HepG2 (cell line): Measurements from ENCODE around the gene KCNRG. TPM values are rescaled to one million over a fixed set of nuclear protein-coding genes. Genes with fewer than 3 reads are reported as not detected.

Experiments
- CENPT ChIP-seq: sonication (generic); formaldehyde crosslinking; IDR thresholded peaks from 2 replicates; pipeline ENCODE4 v1.8.0; 2022; ENCODE audit warnings: low read depth, mild to moderate bottlenecking, moderate library complexity, missing genetic modification reagents
- ELK4 ChIP-seq: sonication (generic); formaldehyde crosslinking; IDR thresholded peaks from 2 replicates; pipeline ENCODE4 v1.9.0; 2021; ENCODE audit warnings: missing genetic modification reagents, borderline replicate concordance
- FOXJ3 ChIP-seq: sonication (generic); formaldehyde crosslinking; IDR thresholded peaks from 2 replicates; pipeline ENCODE4 v1.4.0; 2020; ENCODE audit warnings: missing genetic modification reagents, mild to moderate bottlenecking, borderline replicate concordance
- KDM3A ChIP-seq: IDR thresholded peaks from 2 replicates; pipeline ENCODE4 v1.6.1; 2018; ENCODE audit warnings: low read depth, missing compliant biosample characterization
- MLXIP ChIP-seq: sonication (generic); formaldehyde crosslinking; IDR thresholded peaks from 2 replicates; pipeline ENCODE4 v1.9.0; 2021; ENCODE audit warnings: missing genetic modification reagents, borderline replicate concordance
- MXD3 ChIP-seq: IDR thresholded peaks from 2 replicates; pipeline ENCODE4 v1.6.1; 2016; ENCODE audit warnings: mild to moderate bottlenecking, missing biosample characterization, missing genetic modification reagents
- PHB2 ChIP-seq: fragments of 450-650 bp; IDR thresholded peaks from 2 replicates; pipeline ENCODE4 v1.6.1; 2018; ENCODE audit not compliant: partially characterized antibody
- POLR2G ChIP-seq: fragments of 200-400 bp; formaldehyde crosslinking; IDR thresholded peaks from 2 replicates; pipeline ENCODE4 v1.6.1; 2018; ENCODE audit warnings: mild to moderate bottlenecking, low read depth, low read length, moderate library complexity
- RFX1 ChIP-seq: fragments of 450-650 bp; IDR thresholded peaks from 2 replicates; pipeline ENCODE4 v1.6.1; 2017
- RFXAP ChIP-seq: sonication (generic); formaldehyde crosslinking; IDR thresholded peaks from 2 replicates; pipeline ENCODE4 v1.4.0; 2020; ENCODE audit warnings: missing genetic modification reagents, borderline replicate concordance
- SCMH1 ChIP-seq: sonication (generic); formaldehyde crosslinking; IDR thresholded peaks from 2 replicates; pipeline ENCODE4 v1.9.0; 2021; ENCODE audit warnings: missing genetic modification reagents, mild to moderate bottlenecking, borderline replicate concordance
- SMAD1 ChIP-seq: sonication (generic); formaldehyde crosslinking; IDR thresholded peaks from 2 replicates; pipeline ENCODE4 v1.4.0; 2020; ENCODE audit warnings: missing genetic modification reagents, low read depth, mild to moderate bottlenecking, borderline replicate concordance
- YY1 ChIP-seq: IDR thresholded peaks from 2 replicates; pipeline ENCODE4 v1.6.1; 2011; ENCODE audit warnings: low read length, low read depth, moderate library complexity, mild to moderate bottlenecking; ENCODE audit not compliant: insufficient read depth, insufficient replicate concordance
- ZNF18 ChIP-seq: sonication (generic); formaldehyde crosslinking; IDR thresholded peaks from 2 replicates; pipeline ENCODE4 v1.8.0; 2022; ENCODE audit warnings: mild to moderate bottlenecking, missing genetic modification reagents; ENCODE audit not compliant: insufficient replicate concordance
- ZNF33B ChIP-seq: sonication (generic); formaldehyde crosslinking; IDR thresholded peaks from 2 replicates; pipeline ENCODE4 v1.5.1; 2020; ENCODE audit warnings: mild to moderate bottlenecking, missing genetic modification reagents
- ZNF547 ChIP-seq: sonication (generic); formaldehyde crosslinking; IDR thresholded peaks from 2 replicates; pipeline ENCODE4 v1.5.1; 2020; ENCODE audit warnings: mild to moderate bottlenecking, missing genetic modification reagents
- ZNF678 ChIP-seq: sonication (generic); formaldehyde crosslinking; IDR thresholded peaks from 2 replicates; pipeline ENCODE4 v1.4.0; 2020; ENCODE audit warnings: mild to moderate bottlenecking, missing genetic modification reagents
- ZNF724P ChIP-seq: sonication (generic); formaldehyde crosslinking; IDR thresholded peaks from 2 replicates; pipeline ENCODE4 v1.8.0; 2022; ENCODE audit warnings: missing genetic modification reagents, borderline replicate concordance
- ZNF749 ChIP-seq: sonication (generic); formaldehyde crosslinking; IDR thresholded peaks from 2 replicates; pipeline ENCODE4 v1.8.0; 2022; ENCODE audit warnings: mild to moderate bottlenecking, missing genetic modification reagents, moderate library complexity, borderline replicate concordance
- ZNF768 ChIP-seq: sonication (generic); formaldehyde crosslinking; IDR thresholded peaks from 2 replicates; pipeline ENCODE4 v1.4.0; 2020; ENCODE audit warnings: missing genetic modification reagents
- ZNF850 ChIP-seq: sonication (generic); formaldehyde crosslinking; conservative IDR thresholded peaks from 2 replicates; pipeline ENCODE4 v1.9.0; 2021; ENCODE audit warnings: mild to moderate bottlenecking, missing genetic modification reagents
- polyA plus RNA-seq, 8 experiments: library from polyadenylated mRNA; depleted of rRNA in 3 of 8; stranded (reverse) in 7 of 8; unstranded in 1 of 8; fragments of >200 nt; fragmentation: Illumina TruSeq in 4 of 8; extraction: Trizol in 4 of 8; gene quantifications; 2 replicates each; pipeline versions ENCODE4 v1.2.1 to v1.2.3, GENCODE V29; 2011 to 2016; ENCODE audit warnings: low read depth in 4 of 8, missing spikeins in 1 of 8, mixed read lengths in 1 of 8; ENCODE audit not compliant: insufficient read depth in 1 of 8
- total RNA-seq, 5 experiments: library from RNA; depleted of rRNA; stranded (reverse); fragments of >200 nt; fragmentation: Illumina TruSeq; extraction: Trizol; gene quantifications; 2 replicates each; pipeline ENCODE4 v1.2.3, GENCODE V29; 2016; ENCODE audit warnings: low read depth in 1 of 5

KCNRG gene
- total and polyA plus RNA-seq, 2 of the 13 experiments (the other 11 are each of a cell fraction or from before 2014, with no cell fraction given) = 1.0 to 1.5 TPM

GRCh38 chr13:49996951-49997895 lies 18.0 kb upstream of the KCNRG start, which contains the start of gene TRIM13 (continued):
- TF ChIP-seq ZNF850 (CRISPR knock-in tag) (no peak), ZNF768 (CRISPR knock-in tag) (peak; percentile 73; the same call in 1 of the 2 replicates), FOXJ3 (no peak; the same call in 1 of the 2 replicates), POLR2G (peak; percentile 83), ZNF749 (CRISPR knock-in tag) (no peak), ZNF547 (CRISPR knock-in tag) (0 out of 2 replicates have a peak, but pooled peaks have one; percentile 33), PHB2 (no peak), ELK4 (no peak), KDM3A (CRISPR knock-in tag) (0 out of 2 replicates have a peak, but pooled peaks have one; percentile 80), RFXAP (peak; percentile 30; the same call in 1 of the 2 replicates), YY1 (peak; percentile 38), RFX1 (no peak), SMAD1 (CRISPR knock-in tag) (no peak), SCMH1 (CRISPR knock-in tag) (no peak), ZNF33B (CRISPR knock-in tag) (peak; percentile 49; the same call in 1 of the 2 replicates), CENPT (CRISPR knock-in tag) (no peak), ZNF18 (peak; percentile 3), MLXIP (no peak), ZNF724P (peak; percentile 64), ZNF678 (CRISPR knock-in tag) (no peak), MXD3 (CRISPR knock-in tag) (peak; percentile 60; the same call in 1 of the 2 replicates)
